GM12872 (cell line): ENCODE measurements around the gene LRIG3.

Source experiments
- TF ChIP-seq, protein P1 (sequence below): IDR thresholded peaks from 3 replicates; pipeline ENCODE4 v1.5.1; 2011; ENCODE audit warnings: low read depth, mild to moderate bottlenecking, low read length, moderate library complexity; ENCODE audit not compliant: insufficient read depth

The LRIG3 gene

DNA sequence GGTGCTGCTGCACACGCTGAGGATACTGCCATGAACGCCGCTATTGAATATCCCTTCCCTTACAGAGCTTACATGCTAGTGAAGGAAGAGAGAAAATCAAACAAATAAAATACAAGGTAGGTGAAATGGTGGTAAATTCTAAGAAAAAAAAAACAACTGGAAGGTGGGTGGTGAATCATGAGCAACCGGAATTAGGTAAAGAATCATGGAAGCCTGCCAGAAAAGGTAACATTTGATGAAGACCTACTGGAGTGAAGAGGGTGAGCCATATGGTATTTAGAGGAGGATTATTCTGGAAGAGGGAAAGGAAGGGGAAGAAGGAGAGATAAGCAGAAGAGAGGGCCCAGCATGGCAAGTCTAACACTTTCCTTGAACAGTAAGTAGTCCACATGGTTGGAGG is 76.1 kb downstream of the LRIG3 start:
- TF ChIP-seq, protein P1, sequence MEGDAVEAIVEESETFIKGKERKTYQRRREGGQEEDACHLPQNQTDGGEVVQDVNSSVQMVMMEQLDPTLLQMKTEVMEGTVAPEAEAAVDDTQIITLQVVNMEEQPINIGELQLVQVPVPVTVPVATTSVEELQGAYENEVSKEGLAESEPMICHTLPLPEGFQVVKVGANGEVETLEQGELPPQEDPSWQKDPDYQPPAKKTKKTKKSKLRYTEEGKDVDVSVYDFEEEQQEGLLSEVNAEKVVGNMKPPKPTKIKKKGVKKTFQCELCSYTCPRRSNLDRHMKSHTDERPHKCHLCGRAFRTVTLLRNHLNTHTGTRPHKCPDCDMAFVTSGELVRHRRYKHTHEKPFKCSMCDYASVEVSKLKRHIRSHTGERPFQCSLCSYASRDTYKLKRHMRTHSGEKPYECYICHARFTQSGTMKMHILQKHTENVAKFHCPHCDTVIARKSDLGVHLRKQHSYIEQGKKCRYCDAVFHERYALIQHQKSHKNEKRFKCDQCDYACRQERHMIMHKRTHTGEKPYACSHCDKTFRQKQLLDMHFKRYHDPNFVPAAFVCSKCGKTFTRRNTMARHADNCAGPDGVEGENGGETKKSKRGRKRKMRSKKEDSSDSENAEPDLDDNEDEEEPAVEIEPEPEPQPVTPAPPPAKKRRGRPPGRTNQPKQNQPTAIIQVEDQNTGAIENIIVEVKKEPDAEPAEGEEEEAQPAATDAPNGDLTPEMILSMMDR = no peak

GRCh38 chr12:58841058-58841798 is 79.1 kb downstream of the LRIG3 start:
- TF ChIP-seq, protein P1 = no peak

GRCh38 chr12:58833853-58834252 is 86.5 kb downstream of the LRIG3 start:
- TF ChIP-seq, protein P1 = no peak

DNA sequence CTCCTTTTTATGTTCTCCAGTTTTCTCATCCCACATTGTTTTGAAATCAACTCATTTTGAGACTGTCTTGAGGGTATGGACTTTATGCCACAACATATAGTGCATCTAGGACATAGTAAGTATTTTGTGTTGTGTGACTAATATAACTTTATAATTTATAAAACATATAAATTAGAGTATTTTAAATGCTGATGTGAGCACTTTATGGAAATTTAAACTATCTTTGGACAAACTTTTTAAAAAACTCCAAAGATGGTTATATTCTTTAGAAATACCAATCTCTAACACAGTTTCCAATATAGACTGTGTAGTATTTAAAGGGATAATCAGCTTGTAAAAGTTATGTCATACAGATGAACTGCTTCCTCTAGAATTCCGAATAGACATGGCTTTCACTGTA is 87.4 kb downstream of the LRIG3 start:
- TF ChIP-seq, protein P1 = no peak
